B cell (primary cell): ENCODE data around the gene NBAS. TPM values are rescaled to one million over a fixed set of nuclear protein-coding genes. Genes with fewer than 3 reads are reported as not detected.

Source experiments
- ATAC-seq: fragments of 200-7000 bp; cut with Tn5 transposase; one replicate; pipeline ENCODE4 v1.10.0; 2021; ENCODE audit warnings: low read depth, mild to moderate bottlenecking, moderate number of reproducible peaks, moderate library complexity
- CTCF ChIA-PET: fragments of 350-600 bp; sonication (Branson Sonifier 250); formaldehyde crosslinking; loops from one replicate; lab custom pipeline; 2021; ENCODE audit warnings: antibody characterized with exemption, inconsistent platforms; lab: Charles Lee
- POLR2A ChIA-PET: fragments of 350-600 bp; sonication (Branson Sonifier 250); formaldehyde crosslinking; loops from one replicate; lab custom pipeline; 2021; ENCODE audit warnings: antibody characterized with exemption; lab: Charles Lee
- DNase-seq: peaks from one replicate; pipeline ENCODE4 v3.0.0; 2013
- H2AFZ ChIP-seq: 2 replicates; pipeline ENCODE4 v1.6.1; 2012; ENCODE audit warnings: mild to moderate bottlenecking, low read depth, low read length; ENCODE audit not compliant: insufficient read depth, poor library complexity, severe bottlenecking
- H3K27ac ChIP-seq, 2 donors: 1 replicate in 1 of 2; 2 replicates in 1 of 2; pipeline ENCODE4 v1.5.1; 2012 to 2013; ENCODE audit warnings: low read length in 2 of 2, mild to moderate bottlenecking in 2 of 2, moderate library complexity in 1 of 2
- H3K27me3 ChIP-seq, 4 experiments: fragments of 200-600 bp in 1 of 4; sonication (generic) in 1 of 4; replicated peaks in 1 of 4; 1 replicate in 2 of 4; 2 replicates in 2 of 4; pipeline versions ENCODE4 v1.6.1 to v1.7.0; 2013 to 2016; ENCODE audit warnings: low read length in 3 of 4, mild to moderate bottlenecking in 2 of 4, mixed read lengths in 1 of 4, moderate library complexity in 1 of 4; ENCODE audit not compliant: insufficient read depth in 4 of 4, control insufficient read depth in 3 of 4; ENCODE audit errors: control extremely low read depth in 1 of 4
- H3K36me3 ChIP-seq, 2 experiments: replicated peaks in 1 of 2; 1 replicate in 1 of 2; 2 replicates in 1 of 2; pipeline versions ENCODE4 v1.6.1 to v1.7.1; 2013; ENCODE audit warnings: low read length in 1 of 2; ENCODE audit not compliant: insufficient read depth in 2 of 2, control insufficient read depth in 1 of 2; ENCODE audit errors: control extremely low read depth in 1 of 2, extremely low read depth in 1 of 2
- H3K4me1 ChIP-seq, 2 donors: fragments of 200-600 bp in 1 of 2; sonication (generic) in 1 of 2; 1 replicate in 1 of 2; 2 replicates in 1 of 2; pipeline versions ENCODE4 v1.5.1 to v1.6.1; 2013 to 2017; ENCODE audit warnings: low read length in 2 of 2; ENCODE audit not compliant: control insufficient read depth in 2 of 2, insufficient read depth in 2 of 2
- H3K4me2 ChIP-seq: replicated peaks from 2 replicates; pipeline ENCODE3; 2012; ENCODE audit warnings: mild to moderate bottlenecking, low read depth, low read length; ENCODE audit not compliant: poor library complexity, severe bottlenecking
- H3K4me3 ChIP-seq, 5 experiments: fragments of 200-600 bp in 1 of 5; sonication (generic) in 1 of 5; 1 replicate in 3 of 5; 2 replicates in 2 of 5; pipeline versions ENCODE4 v1.5.1 to v1.7.0; 2011 to 2016; ENCODE audit warnings: low read length in 4 of 5, mild to moderate bottlenecking in 4 of 5, low read depth in 2 of 5, control low read depth in 1 of 5, moderate library complexity in 1 of 5; ENCODE audit not compliant: insufficient read depth in 1 of 5; ENCODE audit errors: control extremely low read depth in 1 of 5, extremely low read depth in 1 of 5
- H3K79me2 ChIP-seq: fragments of 200-600 bp; sonication (generic); one replicate; pipeline ENCODE4 v1.6.0; 2016; ENCODE audit warnings: low read length; ENCODE audit not compliant: control insufficient read depth, insufficient read depth
- H3K9ac ChIP-seq: fragments of 200-600 bp; sonication (generic); 2 replicates; pipeline ENCODE4 v1.6.1; 2017; ENCODE audit warnings: mild to moderate bottlenecking, low read length, moderate library complexity
- H3K9me3 ChIP-seq, 3 donors: one replicate each; pipeline versions ENCODE4 v1.6.1 to v1.7.1; 2013; ENCODE audit warnings: low read length in 2 of 3; ENCODE audit not compliant: control insufficient read depth in 2 of 3, insufficient read depth in 1 of 3; ENCODE audit errors: control extremely low read depth in 1 of 3
- H4K20me1 ChIP-seq: 2 replicates; pipeline ENCODE4 v1.6.0; 2012; ENCODE audit warnings: mild to moderate bottlenecking, low read length; ENCODE audit not compliant: insufficient read depth, control insufficient read depth, poor library complexity, severe bottlenecking
- H3K27ac Mint-ChIP-seq: one replicate; pipeline ENCODE4 v1.8.0; 2021; ENCODE audit warnings: mixed read lengths
- H3K27me3 Mint-ChIP-seq: one replicate; pipeline ENCODE4 v1.8.0; 2021; ENCODE audit warnings: mixed read lengths
- H3K4me1 Mint-ChIP-seq: one replicate; pipeline ENCODE4 v1.8.0; 2021; ENCODE audit warnings: mixed read lengths
- H3K4me3 Mint-ChIP-seq: one replicate; pipeline ENCODE4 v1.8.0; 2021; ENCODE audit warnings: mixed read lengths
- H3K9me3 Mint-ChIP-seq: one replicate; pipeline ENCODE4 v1.8.0; 2022; ENCODE audit warnings: mixed read lengths; ENCODE audit not compliant: insufficient read depth
- EZH2 ChIP-seq: IDR thresholded peaks from 2 replicates; pipeline ENCODE4 v1.6.1; 2012; ENCODE audit warnings: borderline replicate concordance, low read depth, mild to moderate bottlenecking, moderate library complexity, low read length; ENCODE audit not compliant: insufficient read depth, poor library complexity, severe bottlenecking
- WGBS: methylation state at CpG from one replicate; pipeline ENCODE4 v1.1.5; 2013; ENCODE audit warnings: missing lambda C conversion rate; ENCODE audit not compliant: insufficient coverage; 5-methylcytosine and 5-hydroxymethylcytosine counted together
- intact Hi-C: fragments of 100-400 bp; cut with micrococcal nuclease; formaldehyde crosslinking; loops from one replicate; pipeline ENCODE4 v1.10.0; 2022
- polyA plus RNA-seq: library from polyadenylated mRNA; depleted of rRNA; stranded (reverse); fragments of >200 nt; gene quantifications from 2 replicates; pipeline ENCODE4 v1.2.3, GENCODE V29; 2012
- total RNA-seq, 2 donors: library from RNA; stranded (reverse); fragments of 120-200 nt in 1 of 2; gene quantifications; 1 replicate in 1 of 2; 2 replicates in 1 of 2; pipeline versions ENCODE4 v1.2.3 to v1.2.4, GENCODE V29; 2013 to 2022
- TF ChIP-seq, protein P1 (sequence below): fragments of 200-600 bp; IDR thresholded peaks from one replicate; pipeline ENCODE4 v1.8.0; 2022; ENCODE audit warnings: antibody characterized with exemption, mild to moderate bottlenecking

The NBAS gene
- total and polyA plus RNA-seq, 2 donors (not counting 1 experiment from before 2014, with no cell fraction given) = 10.6 to 37.3 TPM

DNA sequence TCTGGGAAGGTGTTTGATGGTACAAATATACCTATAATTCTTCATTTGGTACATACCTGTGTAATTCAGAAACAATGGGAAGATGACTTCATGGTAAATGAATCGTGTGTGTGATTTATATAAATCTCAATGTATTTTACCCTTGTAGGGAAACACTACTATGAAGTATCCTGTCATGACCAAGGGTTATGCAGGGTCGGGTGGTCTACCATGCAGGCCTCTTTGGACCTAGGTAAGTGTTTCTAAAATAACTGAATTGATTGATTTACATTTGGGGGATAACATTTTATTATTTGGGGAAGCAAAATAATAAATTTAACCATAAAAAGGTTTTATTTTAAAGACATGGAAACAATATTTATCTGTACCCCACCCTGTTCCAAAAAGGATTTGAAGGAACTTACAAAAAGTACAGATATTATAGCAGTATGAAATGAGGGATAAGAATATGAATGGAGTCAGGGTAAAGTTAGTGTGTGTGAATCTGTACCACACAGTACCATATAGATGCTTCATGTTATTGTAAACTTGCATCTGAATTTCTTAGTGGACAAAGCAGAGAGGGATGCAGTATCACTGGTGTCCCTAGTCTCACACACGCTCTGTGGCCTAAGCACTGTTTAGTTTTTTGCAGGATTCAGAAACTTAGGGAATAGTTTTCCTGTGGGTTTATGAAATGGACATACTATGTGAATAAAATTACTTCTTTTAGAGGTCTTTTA, 42.1 kb upstream of the NBAS start:
- no peak for DNase-seq
- H3K9me3 Mint-ChIP-seq = no peaks in the 10 kb centered on the region
- H3K4me1 ChIP-seq = no peaks in the 10 kb centered on the region
- H3K4me2 ChIP-seq = no peak overlapping the region
- ATAC-seq = no peak
- no peak overlapping the region for H3K27ac Mint-ChIP-seq
- ChIA-PET POLR2A (no interaction called here), CTCF (no interaction called here)
- H3K36me3 ChIP-seq = peaks cover 12 to 90% of the 10 kb centered on the region in 2 experiments
- peaks cover 4% of the 10 kb centered on the region for H3K79me2 ChIP-seq
- intact Hi-C loops = no loop called here
- H3K9ac ChIP-seq = no peak overlapping the region
- H3K27me3 Mint-ChIP-seq = no peaks in the 10 kb centered on the region
- no peak overlapping the region for H3K4me3 Mint-ChIP-seq
- no CpG with 5 or more reads among the region's 3 CpGs for WGBS
- no peak overlapping the region for H2AFZ ChIP-seq
- TF ChIP-seq, protein P1, sequence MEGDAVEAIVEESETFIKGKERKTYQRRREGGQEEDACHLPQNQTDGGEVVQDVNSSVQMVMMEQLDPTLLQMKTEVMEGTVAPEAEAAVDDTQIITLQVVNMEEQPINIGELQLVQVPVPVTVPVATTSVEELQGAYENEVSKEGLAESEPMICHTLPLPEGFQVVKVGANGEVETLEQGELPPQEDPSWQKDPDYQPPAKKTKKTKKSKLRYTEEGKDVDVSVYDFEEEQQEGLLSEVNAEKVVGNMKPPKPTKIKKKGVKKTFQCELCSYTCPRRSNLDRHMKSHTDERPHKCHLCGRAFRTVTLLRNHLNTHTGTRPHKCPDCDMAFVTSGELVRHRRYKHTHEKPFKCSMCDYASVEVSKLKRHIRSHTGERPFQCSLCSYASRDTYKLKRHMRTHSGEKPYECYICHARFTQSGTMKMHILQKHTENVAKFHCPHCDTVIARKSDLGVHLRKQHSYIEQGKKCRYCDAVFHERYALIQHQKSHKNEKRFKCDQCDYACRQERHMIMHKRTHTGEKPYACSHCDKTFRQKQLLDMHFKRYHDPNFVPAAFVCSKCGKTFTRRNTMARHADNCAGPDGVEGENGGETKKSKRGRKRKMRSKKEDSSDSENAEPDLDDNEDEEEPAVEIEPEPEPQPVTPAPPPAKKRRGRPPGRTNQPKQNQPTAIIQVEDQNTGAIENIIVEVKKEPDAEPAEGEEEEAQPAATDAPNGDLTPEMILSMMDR = no peak
- no peak for TF ChIP-seq EZH2
- no peaks in the 10 kb centered on the region for H3K4me1 Mint-ChIP-seq
- H3K27me3 ChIP-seq = no peaks in the 10 kb centered on the region
- H3K9me3 ChIP-seq = no peaks in the 10 kb centered on the region
- no peak overlapping the region for H3K4me3 ChIP-seq
- H4K20me1 ChIP-seq = no peaks in the 10 kb centered on the region
- no peak overlapping the region for H3K27ac ChIP-seq

DNA sequence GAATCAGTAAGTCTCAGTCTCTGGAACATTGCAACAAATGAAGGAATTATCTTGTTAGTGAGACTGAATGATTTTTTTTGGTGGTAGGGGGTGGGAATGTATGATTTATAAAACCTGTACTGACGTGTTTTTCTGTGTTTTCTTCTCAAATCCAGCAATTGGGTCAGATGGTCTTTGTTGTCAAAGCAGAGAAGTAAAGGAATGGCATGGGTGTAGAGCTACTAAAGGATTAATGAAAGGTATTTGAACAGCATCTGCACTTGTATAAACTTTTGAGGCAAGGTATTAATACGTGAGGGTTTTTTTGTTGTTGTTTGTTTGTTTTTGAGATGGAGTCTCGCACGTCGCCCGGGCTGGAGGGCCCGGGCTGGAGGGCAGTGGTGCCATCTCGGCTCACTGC, 41.3 kb upstream of the NBAS start:
- Mint-ChIP-seq H3K4me3 (no peak overlapping the region), H3K9me3 (no peaks in the 10 kb centered on the region), H3K27ac (no peak overlapping the region), H3K27me3 (no peaks in the 10 kb centered on the region), H3K4me1 (no peaks in the 10 kb centered on the region)
- no peaks in the 10 kb centered on the region for H3K27me3 ChIP-seq
- H3K9me3 ChIP-seq = no peaks in the 10 kb centered on the region
- no peak overlapping the region for H2AFZ ChIP-seq
- no peaks in the 10 kb centered on the region for H4K20me1 ChIP-seq
- no peak overlapping the region for H3K4me3 ChIP-seq
- H3K4me2 ChIP-seq = no peak overlapping the region
- H3K9ac ChIP-seq = no peak overlapping the region
- TF ChIP-seq, protein P1 = no peak
- no peak for TF ChIP-seq EZH2
- H3K4me1 ChIP-seq = no peaks in the 10 kb centered on the region
- ATAC-seq = no peak
- CTCF ChIA-PET = interaction anchor here (1.4 kb wide), 1 partner anchor 25 kb away, joined by 4 read pairs; no protein-coding TSS in a partner anchor
- 98% methylated on average over 6 of the region's 8 CpGs for WGBS
- H3K36me3 ChIP-seq = peaks cover 10 to 88% of the 10 kb centered on the region in 2 experiments
- peaks cover 4% of the 10 kb centered on the region for H3K79me2 ChIP-seq
- H3K27ac ChIP-seq = no peak overlapping the region
- POLR2A ChIA-PET = interaction anchor here (0.6 kb wide), 1 partner anchor 50 kb away, joined by 8 read pairs; no protein-coding TSS in a partner anchor
- intact Hi-C loops = no loop called here
- no peak for DNase-seq
